ENCODE measurements around the gene PRDM16.

PRDM16 gene

GRCh38 chr1:3334366-3334765 is 265.4 kb downstream of the PRDM16 start:
- no peak overlapping the region for H3K27ac Mint-ChIP-seq

GRCh38 chr1:3335754-3336640 is 267.0 kb downstream of the PRDM16 start:
- intact Hi-C loops (cut with micrococcal nuclease) = no loop called here
- Mint-ChIP-seq H3K36me3 (ENCODE audit: low read depth) (no peaks in the 10 kb centered on the region), H3K27ac (no peak overlapping the region), H3K27me3 (peaks cover 6% of the 10 kb centered on the region), H3K4me1 (ENCODE audit: low read depth) (no peaks in the 10 kb centered on the region), H3K4me3 (no peak overlapping the region), H3K9me3 (no peaks in the 10 kb centered on the region)

More at GRCh38 chr1:3334366-3334765, 265.4 kb downstream of the PRDM16 start:
- no peaks in the 10 kb centered on the region for H3K9me3 Mint-ChIP-seq
- no peaks in the 10 kb centered on the region for H3K4me1 Mint-ChIP-seq (ENCODE audit: low read depth)
- intact Hi-C loops (cut with micrococcal nuclease) = no loop called here
- peaks cover 6% of the 10 kb centered on the region for H3K27me3 Mint-ChIP-seq
- H3K36me3 Mint-ChIP-seq (ENCODE audit: low read depth) = no peaks in the 10 kb centered on the region
- H3K4me3 Mint-ChIP-seq = no peak overlapping the region

- H3K27me3 Mint-ChIP-seq = peaks cover 6% of the 10 kb centered on the region
Observed at GRCh38 chr1:3336641-3337630, 267.9 kb downstream of the PRDM16 start.

GRCh38 chr1:3337798-3338724 is 269.1 kb downstream of the PRDM16 start:
- no peak overlapping the region for H3K4me3 Mint-ChIP-seq
- peaks cover 5% of the 10 kb centered on the region for H3K27me3 Mint-ChIP-seq
- H3K36me3 Mint-ChIP-seq (ENCODE audit: low read depth) = no peaks in the 10 kb centered on the region
- H3K27ac Mint-ChIP-seq = no peak overlapping the region
- H3K9me3 Mint-ChIP-seq = peaks cover 2% of the 10 kb centered on the region
- intact Hi-C loops (cut with micrococcal nuclease) = no loop called here
- no peaks in the 10 kb centered on the region for H3K4me1 Mint-ChIP-seq (ENCODE audit: low read depth)

More at GRCh38 chr1:3336641-3337630, 267.9 kb downstream of the PRDM16 start:
- no peaks in the 10 kb centered on the region for H3K36me3 Mint-ChIP-seq (ENCODE audit: low read depth)
- no peak overlapping the region for H3K4me3 Mint-ChIP-seq
- intact Hi-C loops (cut with micrococcal nuclease) = no loop called here
- no peak overlapping the region for H3K27ac Mint-ChIP-seq
- no peaks in the 10 kb centered on the region for H3K9me3 Mint-ChIP-seq
- no peaks in the 10 kb centered on the region for H3K4me1 Mint-ChIP-seq (ENCODE audit: low read depth)

- H3K27ac Mint-ChIP-seq = no peak overlapping the region
- peaks cover 5% of the 10 kb centered on the region for H3K27me3 Mint-ChIP-seq
- no peaks in the 10 kb centered on the region for H3K4me1 Mint-ChIP-seq (ENCODE audit: low read depth)
- H3K4me3 Mint-ChIP-seq = no peak overlapping the region
- no peaks in the 10 kb centered on the region for H3K36me3 Mint-ChIP-seq (ENCODE audit: low read depth)
- peaks cover 8% of the 10 kb centered on the region for H3K9me3 Mint-ChIP-seq
- intact Hi-C loops (cut with micrococcal nuclease) = no loop called here
Observed at GRCh38 chr1:3338725-3339070, 269.7 kb downstream of the PRDM16 start.

- H3K4me1 Mint-ChIP-seq (ENCODE audit: low read depth) = no peaks in the 10 kb centered on the region
- H3K27me3 Mint-ChIP-seq = peaks cover 5% of the 10 kb centered on the region
- H3K4me3 Mint-ChIP-seq = no peak overlapping the region
- H3K27ac Mint-ChIP-seq = no peak overlapping the region
- intact Hi-C loops (cut with micrococcal nuclease) = no loop called here
- H3K9me3 Mint-ChIP-seq = peaks cover 20% of the 10 kb centered on the region
- no peaks in the 10 kb centered on the region for H3K36me3 Mint-ChIP-seq (ENCODE audit: low read depth)
Observed at GRCh38 chr1:3339856-3340255, 270.9 kb downstream of the PRDM16 start.

GRCh38 chr1:3340548-3341235 is 271.7 kb downstream of the PRDM16 start:
- H3K4me1 Mint-ChIP-seq (ENCODE audit: low read depth) = no peaks in the 10 kb centered on the region
- intact Hi-C loops (cut with micrococcal nuclease) = no loop called here
- peaks cover 5% of the 10 kb centered on the region for H3K27me3 Mint-ChIP-seq
- H3K4me3 Mint-ChIP-seq = no peak overlapping the region
- no peaks in the 10 kb centered on the region for H3K36me3 Mint-ChIP-seq (ENCODE audit: low read depth)
- H3K9me3 Mint-ChIP-seq = peaks cover 24% of the 10 kb centered on the region
- no peak overlapping the region for H3K27ac Mint-ChIP-seq

GRCh38 chr1:3341236-3341994 is 272.4 kb downstream of the PRDM16 start:
- Mint-ChIP-seq H3K4me1 (ENCODE audit: low read depth) (no peaks in the 10 kb centered on the region), H3K27me3 (peaks cover 5% of the 10 kb centered on the region), H3K4me3 (no peak overlapping the region), H3K27ac (no peak overlapping the region), H3K36me3 (ENCODE audit: low read depth) (no peaks in the 10 kb centered on the region), H3K9me3 (peaks cover 24% of the 10 kb centered on the region)
- intact Hi-C loops (cut with micrococcal nuclease) = no loop called here

GRCh38 chr1:3342960-3343359 is 274.0 kb downstream of the PRDM16 start:
- H3K4me3 Mint-ChIP-seq = no peak overlapping the region
- peaks cover 5% of the 10 kb centered on the region for H3K27me3 Mint-ChIP-seq
- H3K4me1 Mint-ChIP-seq (ENCODE audit: low read depth) = no peaks in the 10 kb centered on the region
- H3K27ac Mint-ChIP-seq = no peak overlapping the region
- H3K9me3 Mint-ChIP-seq = peaks cover 24% of the 10 kb centered on the region
- intact Hi-C loops (cut with micrococcal nuclease) = no loop called here
- H3K36me3 Mint-ChIP-seq (ENCODE audit: low read depth) = no peaks in the 10 kb centered on the region

GRCh38 chr1:3344395-3344794 is 275.4 kb downstream of the PRDM16 start:
- H3K4me1 Mint-ChIP-seq (ENCODE audit: low read depth) = no peaks in the 10 kb centered on the region
- H3K4me3 Mint-ChIP-seq = no peak overlapping the region
- intact Hi-C loops (cut with micrococcal nuclease) = no loop called here
- H3K27me3 Mint-ChIP-seq = no peaks in the 10 kb centered on the region
- H3K27ac Mint-ChIP-seq = no peak overlapping the region
- peaks cover 24% of the 10 kb centered on the region for H3K9me3 Mint-ChIP-seq
- H3K36me3 Mint-ChIP-seq (ENCODE audit: low read depth) = no peaks in the 10 kb centered on the region

- Mint-ChIP-seq H3K4me1 (ENCODE audit: low read depth) (no peaks in the 10 kb centered on the region), H3K9me3 (peaks cover 24% of the 10 kb centered on the region), H3K36me3 (ENCODE audit: low read depth) (no peaks in the 10 kb centered on the region), H3K4me3 (no peak overlapping the region), H3K27ac (no peak overlapping the region), H3K27me3 (peaks cover 10% of the 10 kb centered on the region)
- intact Hi-C loops (cut with micrococcal nuclease) = no loop called here
Observed at GRCh38 chr1:3345792-3346191, 276.8 kb downstream of the PRDM16 start.

GRCh38 chr1:3346478-3346877 is 277.5 kb downstream of the PRDM16 start:
- intact Hi-C loops (cut with micrococcal nuclease) = no loop called here
- Mint-ChIP-seq H3K4me3 (no peak overlapping the region), H3K27me3 (peaks cover 15% of the 10 kb centered on the region), H3K36me3 (ENCODE audit: low read depth) (no peaks in the 10 kb centered on the region), H3K27ac (no peak overlapping the region), H3K9me3 (peaks cover 24% of the 10 kb centered on the region), H3K4me1 (ENCODE audit: low read depth) (no peaks in the 10 kb centered on the region)

Measured in dendritic cell treated with granulocyte-macrophage colony-stimulating factor and Interleukin-4, amounts not matched to agents 40 ng/mL and 50 ng/mL, for 4 days (primary cell).